Measurements from ENCODE around the gene GRM4. TPM values are rescaled to one million over a fixed set of nuclear protein-coding genes. Genes with fewer than 3 reads are reported as not detected.
A peak's percentile ranks its signal among the peaks of the same experiment; 100 is the strongest.

Gene GRM4
- total and polyA plus RNA-seq, 2 donors from 2014 or later, result not detected

DNA sequence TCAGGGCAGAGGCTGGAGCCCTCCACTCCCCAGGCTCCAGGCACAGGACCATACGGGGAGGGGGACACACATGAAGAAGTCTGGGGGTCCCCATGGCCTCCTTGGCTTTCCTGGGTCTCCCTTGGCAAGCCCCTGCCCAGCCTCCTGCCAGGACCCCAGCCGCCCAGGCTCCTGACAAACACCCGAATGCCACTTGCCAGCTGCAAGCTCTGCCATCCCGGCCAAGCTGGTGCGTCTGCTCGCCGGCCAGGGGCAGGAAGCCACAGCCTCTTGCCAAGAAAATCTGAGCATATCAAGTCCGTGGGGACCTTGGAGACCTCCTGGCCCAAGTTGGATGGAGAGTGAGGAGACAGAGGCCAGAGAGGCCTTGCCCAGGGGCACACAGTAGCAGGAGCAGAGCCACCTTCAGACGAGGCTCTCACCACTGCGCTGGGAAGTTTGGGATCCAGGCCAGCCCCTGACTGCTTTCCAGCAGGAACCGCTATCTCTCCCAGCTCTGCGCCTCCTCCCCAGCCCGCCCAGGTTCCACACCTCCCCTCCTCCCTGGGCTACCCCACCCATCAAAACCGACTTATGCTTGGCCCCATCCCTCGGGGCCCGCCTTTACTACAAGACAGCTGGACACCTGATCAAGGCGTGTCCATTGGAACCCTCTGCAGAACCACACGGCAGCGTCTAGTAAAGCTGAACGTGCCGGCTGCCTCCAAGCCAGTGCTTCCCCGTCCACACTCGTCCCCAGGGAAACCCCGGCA is 80.2 kb downstream of the GRM4 start:
- FAIRE-seq (no peak), DNase-seq (no peak)
- Histone ChIP-seq H3K4me3 (ENCODE audit: low read length in 3 of 3) (no peak overlapping the region), H3K9me3 (ENCODE audit: control insufficient read depth in 2 of 3, insufficient read depth in 1 of 3, low read length in 3 of 3) (no peaks in the 10 kb centered on the region), H3K4me1 (ENCODE audit: control insufficient read depth in 2 of 3, insufficient read depth in 2 of 3, low read depth in 1 of 3, low read length in 3 of 3) (no peaks in the 10 kb centered on the region), H3K27me3 (ENCODE audit: control insufficient read depth, insufficient read depth, low read length) (no peaks in the 10 kb centered on the region), H3K27ac (ENCODE audit: low read depth in 2 of 2, low read length in 2 of 2) (no peak overlapping the region), H3K9ac (ENCODE audit: low read length in 3 of 3) (no peak overlapping the region), H3K36me3 (ENCODE audit: control insufficient read depth in 2 of 3, insufficient read depth in 3 of 3, low read length in 3 of 3) (no peaks in the 10 kb centered on the region)
- intact Hi-C loops (cut with DNase I), result no loop called here
- TF ChIP-seq, protein P1, sequence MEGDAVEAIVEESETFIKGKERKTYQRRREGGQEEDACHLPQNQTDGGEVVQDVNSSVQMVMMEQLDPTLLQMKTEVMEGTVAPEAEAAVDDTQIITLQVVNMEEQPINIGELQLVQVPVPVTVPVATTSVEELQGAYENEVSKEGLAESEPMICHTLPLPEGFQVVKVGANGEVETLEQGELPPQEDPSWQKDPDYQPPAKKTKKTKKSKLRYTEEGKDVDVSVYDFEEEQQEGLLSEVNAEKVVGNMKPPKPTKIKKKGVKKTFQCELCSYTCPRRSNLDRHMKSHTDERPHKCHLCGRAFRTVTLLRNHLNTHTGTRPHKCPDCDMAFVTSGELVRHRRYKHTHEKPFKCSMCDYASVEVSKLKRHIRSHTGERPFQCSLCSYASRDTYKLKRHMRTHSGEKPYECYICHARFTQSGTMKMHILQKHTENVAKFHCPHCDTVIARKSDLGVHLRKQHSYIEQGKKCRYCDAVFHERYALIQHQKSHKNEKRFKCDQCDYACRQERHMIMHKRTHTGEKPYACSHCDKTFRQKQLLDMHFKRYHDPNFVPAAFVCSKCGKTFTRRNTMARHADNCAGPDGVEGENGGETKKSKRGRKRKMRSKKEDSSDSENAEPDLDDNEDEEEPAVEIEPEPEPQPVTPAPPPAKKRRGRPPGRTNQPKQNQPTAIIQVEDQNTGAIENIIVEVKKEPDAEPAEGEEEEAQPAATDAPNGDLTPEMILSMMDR (IDR thresholded peaks at IDR 0.05; ENCODE audit: borderline replicate concordance, extremely low read depth, insufficient read depth), result no peak

DNA sequence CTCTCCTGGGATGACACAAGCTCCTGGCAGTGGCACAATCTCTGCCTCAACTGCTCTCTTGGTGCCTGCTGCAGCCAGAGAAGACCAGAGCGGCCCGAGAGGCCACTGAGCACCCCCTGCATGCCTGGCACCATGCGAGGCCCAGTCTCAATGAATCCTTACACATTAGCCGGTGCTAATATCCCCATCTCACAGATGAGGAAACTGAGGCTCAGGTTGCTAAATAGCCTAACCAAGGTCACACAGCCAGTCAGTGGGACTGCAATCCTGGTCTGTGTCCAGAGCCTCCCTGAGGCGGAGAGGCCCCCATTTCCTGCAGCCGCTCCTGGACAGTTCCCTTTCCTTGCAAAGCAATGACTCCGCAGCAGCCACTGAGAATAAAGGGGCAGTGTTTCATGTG is 81.2 kb downstream of the GRM4 start:
- TF ChIP-seq, protein P1 (IDR thresholded peaks at IDR 0.05; ENCODE audit: borderline replicate concordance, extremely low read depth, insufficient read depth), result no peak
- no peak for DNase-seq
- Histone ChIP-seq H3K4me1 (ENCODE audit: control insufficient read depth in 2 of 3, insufficient read depth in 2 of 3, low read depth in 1 of 3, low read length in 3 of 3) (no peaks in the 10 kb centered on the region), H3K9me3 (ENCODE audit: control insufficient read depth in 2 of 3, insufficient read depth in 1 of 3, low read length in 3 of 3) (no peaks in the 10 kb centered on the region), H3K9ac (ENCODE audit: low read length in 3 of 3) (no peak overlapping the region), H3K27ac (ENCODE audit: low read depth in 2 of 2, low read length in 2 of 2) (no peak overlapping the region), H3K27me3 (ENCODE audit: control insufficient read depth, insufficient read depth, low read length) (no peaks in the 10 kb centered on the region), H3K4me3 (ENCODE audit: low read length in 3 of 3) (no peak overlapping the region), H3K36me3 (ENCODE audit: control insufficient read depth in 2 of 3, insufficient read depth in 3 of 3, low read length in 3 of 3) (no peaks in the 10 kb centered on the region)
- FAIRE-seq, result no peak
- intact Hi-C loops (cut with DNase I), result no loop called here

DNA sequence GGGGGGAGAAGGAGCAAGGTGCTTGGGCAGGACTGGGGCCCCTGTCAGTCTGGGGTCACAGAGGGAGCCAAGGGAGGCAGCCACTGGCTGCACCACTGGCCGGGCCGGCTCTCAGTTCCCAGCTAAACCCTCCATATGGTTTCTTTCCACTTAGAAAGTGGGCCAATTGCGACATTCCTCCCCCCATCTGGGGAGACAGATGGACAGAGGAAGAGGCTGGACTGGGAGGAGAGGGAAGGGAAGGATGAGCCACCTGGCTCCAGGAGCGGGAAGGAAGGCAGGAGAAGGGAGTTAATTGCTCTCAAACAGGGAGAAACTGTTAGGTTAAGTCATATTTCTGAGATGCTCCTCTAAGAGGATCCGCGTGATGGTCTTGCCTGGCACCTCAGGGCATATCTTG is 82.2 kb downstream of the GRM4 start:
- Histone ChIP-seq H3K9me3 (ENCODE audit: control insufficient read depth in 2 of 3, insufficient read depth in 1 of 3, low read length in 3 of 3) (no peaks in the 10 kb centered on the region), H3K9ac (ENCODE audit: low read length in 3 of 3) (no peak overlapping the region), H3K27ac (ENCODE audit: low read depth in 2 of 2, low read length in 2 of 2) (no peak overlapping the region), H3K36me3 (ENCODE audit: control insufficient read depth in 2 of 3, insufficient read depth in 3 of 3, low read length in 3 of 3) (no peaks in the 10 kb centered on the region), H3K4me1 (ENCODE audit: control insufficient read depth in 2 of 3, insufficient read depth in 2 of 3, low read depth in 1 of 3, low read length in 3 of 3) (no peaks in the 10 kb centered on the region), H3K27me3 (ENCODE audit: control insufficient read depth, insufficient read depth, low read length) (no peaks in the 10 kb centered on the region), H3K4me3 (ENCODE audit: low read length in 3 of 3) (no peak overlapping the region)
- intact Hi-C loops (cut with DNase I), result no loop called here
- FAIRE-seq (no peak), DNase-seq (peak in 1 of 5 donors; percentile 24)
- TF ChIP-seq, protein P1 (IDR thresholded peaks at IDR 0.05; ENCODE audit: borderline replicate concordance, extremely low read depth, insufficient read depth), result no peak
